ENCODE measurements around the gene ST3GAL4.

Gene ST3GAL4

DNA sequence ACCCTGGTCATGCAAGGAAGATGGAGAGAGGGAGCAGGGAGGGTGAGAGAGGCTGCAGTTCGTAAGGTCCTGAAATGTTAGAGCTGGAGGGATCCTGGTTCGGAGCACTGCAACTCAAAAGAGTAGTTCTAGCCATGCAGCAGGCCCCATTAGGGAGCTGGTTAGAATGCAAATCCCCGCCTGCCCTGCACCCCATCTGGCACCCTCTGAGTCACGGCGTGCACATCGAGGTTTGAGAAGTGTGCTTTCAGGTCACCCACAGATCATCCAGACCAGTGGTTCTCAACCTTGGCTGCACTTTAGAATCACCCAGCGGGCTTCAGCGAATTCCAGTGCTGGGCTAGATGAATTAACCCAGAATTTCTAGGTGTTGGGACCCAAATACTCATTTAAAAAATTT, 48.2 kb downstream of the ST3GAL4 start:
- H3K27ac ChIP-seq: peak overlapping the region; percentile 89
- TF ChIP-seq CTCF (conservative IDR thresholded peaks at IDR 0.05; ENCODE audit: low read depth): no peak
- ChIA-PET POLR2A (ENCODE audit: low non-redundant PET) (interaction anchor here (0.8 to 1.7 kb wide), 2 partner anchors 28 to 50 kb away, joined by 3 read pairs; no protein-coding TSS in a partner anchor), CTCF (interaction anchor here (0.7 kb wide), 1 partner anchor 30 kb away, joined by 4 read pairs; no protein-coding TSS in a partner anchor)
- peak; percentile 46 for DNase-seq (ENCODE audit: low spot score)

GRCh38 chr11:126404367-126404766, 48.9 kb downstream of the ST3GAL4 start:
- CTCF ChIA-PET: interaction anchor here (0.6 kb wide), 1 partner anchor 18 kb away, joined by 3 read pairs; no protein-coding TSS in a partner anchor

GRCh38 chr11:126405374-126405773, 49.9 kb downstream of the ST3GAL4 start:
- ChIA-PET POLR2A (ENCODE audit: low non-redundant PET) (interaction anchor here (1.0 kb wide), 1 partner anchor 51 kb away, joined by 3 read pairs; no protein-coding TSS in a partner anchor), CTCF (interaction anchor here (0.5 to 0.7 kb wide), 2 partner anchors 135 to 1107 kb away, joined by 3 to 4 read pairs; no protein-coding TSS in a partner anchor)
- DNase-seq (ENCODE audit: low spot score): peak; percentile 30
- no peak for TF ChIP-seq CTCF (conservative IDR thresholded peaks at IDR 0.05; ENCODE audit: low read depth)
- H3K27ac ChIP-seq: peak overlapping the region; percentile 89

More at GRCh38 chr11:126404367-126404766, 48.9 kb downstream of the ST3GAL4 start:
- POLR2A ChIA-PET (ENCODE audit: low non-redundant PET): interaction anchor here (1.7 kb wide), 1 partner anchor 50 kb away, joined by 3 read pairs; no protein-coding TSS in a partner anchor
- TF ChIP-seq CTCF (conservative IDR thresholded peaks at IDR 0.05; ENCODE audit: low read depth): no peak
- DNase-seq (ENCODE audit: low spot score): no peak
- peak overlapping the region; percentile 89 for H3K27ac ChIP-seq

- no peak for TF ChIP-seq CTCF (conservative IDR thresholded peaks at IDR 0.05; ENCODE audit: low read depth)
- H3K27ac ChIP-seq: peak overlapping the region; percentile 89
- CTCF ChIA-PET: interaction anchor here (0.7 kb wide), 1 partner anchor 1107 kb away, joined by 4 read pairs; no protein-coding TSS in a partner anchor
- DNase-seq (ENCODE audit: low spot score): peak; percentile 64
- POLR2A ChIA-PET (ENCODE audit: low non-redundant PET): interaction anchor here (1.0 kb wide), 1 partner anchor 52 kb away, joined by 3 read pairs; no protein-coding TSS in a partner anchor
Measured at GRCh38 chr11:126405906-126406305, 50.4 kb downstream of the ST3GAL4 start.

- no peak for DNase-seq (ENCODE audit: low spot score)
- no peak for TF ChIP-seq CTCF (conservative IDR thresholded peaks at IDR 0.05; ENCODE audit: low read depth)
- POLR2A ChIA-PET (ENCODE audit: low non-redundant PET): interaction anchor here (1.0 kb wide), 1 partner anchor 52 kb away, joined by 3 read pairs; no protein-coding TSS in a partner anchor
- H3K27ac ChIP-seq: peak overlapping the region; percentile 89
- CTCF ChIA-PET: no interaction called here
Measured at GRCh38 chr11:126406368-126406767, 50.9 kb downstream of the ST3GAL4 start.

DNA sequence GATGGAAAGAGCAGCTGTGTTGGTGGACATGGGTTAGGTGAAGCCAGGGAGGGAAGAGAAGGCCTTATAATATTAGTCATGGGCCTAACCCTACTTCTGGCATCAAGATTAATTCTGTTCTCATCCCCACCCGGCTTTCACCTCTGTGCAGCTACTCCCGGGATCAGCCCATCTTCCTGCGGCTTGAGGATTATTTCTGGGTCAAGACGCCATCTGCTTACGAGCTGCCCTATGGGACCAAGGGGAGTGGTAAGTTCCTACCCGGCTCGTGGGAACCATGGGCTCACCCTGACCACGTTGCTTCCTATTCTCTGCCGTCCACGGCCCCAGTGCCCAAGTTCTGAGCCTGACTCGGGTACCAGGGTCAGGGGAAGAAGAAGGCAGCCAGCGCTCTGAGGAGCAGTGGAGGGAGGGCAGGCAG, 51.6 kb downstream of the ST3GAL4 start:
- no peak for TF ChIP-seq CTCF (conservative IDR thresholded peaks at IDR 0.05; ENCODE audit: low read depth)
- no peak for DNase-seq (ENCODE audit: low spot score)
- POLR2A ChIA-PET (ENCODE audit: low non-redundant PET): no interaction called here
- CTCF ChIA-PET: no interaction called here
- H3K27ac ChIP-seq: peak overlapping the region; percentile 89

Measured in RWPE1 (cell line).